Caco-2 (cell line): ENCODE results near the gene CHRM2. TPM values are rescaled to one million over a fixed set of nuclear protein-coding genes. Genes with fewer than 3 reads are reported as not detected.

Experiments used
- BruUV-seq: library from RNA; stranded (reverse); fragments of 400-500 nt; replicated peaks from 2 replicates; lab custom pipeline; 2021; lab: Mats Ljungman, UMichigan
- CTCF ChIA-PET: fragments of 300-600 bp; sonication (Branson Sonifier 250); formaldehyde crosslinking; loops from one replicate; lab custom pipeline; 2022; ENCODE audit warnings: antibody characterized with exemption; lab: Charles Lee
- POLR2A ChIA-PET: fragments of 300-600 bp; sonication (Branson Sonifier 250); formaldehyde crosslinking; loops from one replicate; lab custom pipeline; 2022; ENCODE audit warnings: antibody characterized with exemption; lab: Charles Lee
- DNase-seq, 2 experiments: peaks; one replicate each; pipeline versions ENCODE4 v3.0.0 to v3.0.0-alpha.2; 2020 to 2022
- H3K27me3 ChIP-seq: replicated peaks from 2 replicates; pipeline ENCODE4 v1.6.0; 2011; ENCODE audit warnings: low read length; ENCODE audit not compliant: control insufficient read depth, insufficient read depth
- H3K36me3 ChIP-seq: 2 replicates; pipeline ENCODE4 v1.5.1; 2011; ENCODE audit warnings: low read length; ENCODE audit not compliant: control insufficient read depth, insufficient read depth
- H3K4me1 ChIP-seq: fragments of 250-450 bp; sonication (Bioruptor Pico); 2 replicates; pipeline ENCODE4 v1.5.1; 2020; ENCODE audit warnings: mild to moderate bottlenecking
- H3K4me3 ChIP-seq: 2 replicates; pipeline ENCODE4 v1.5.1; 2011; ENCODE audit warnings: low read depth, mild to moderate bottlenecking, control low read depth, low read length
- H3K9me3 ChIP-seq: fragments of 250-450 bp; sonication (Bioruptor Pico); 2 replicates; pipeline ENCODE4 v1.5.1; 2020; ENCODE audit warnings: mild to moderate bottlenecking, moderate library complexity
- H3K27ac Mint-ChIP-seq: one replicate; pipeline ENCODE4 v1.8.0; 2022; ENCODE audit warnings: mixed read lengths; ENCODE audit not compliant: unreplicated experiment
- H3K27me3 Mint-ChIP-seq: one replicate; pipeline ENCODE4 v1.8.0; 2022; ENCODE audit warnings: mixed read lengths; ENCODE audit not compliant: insufficient read depth, unreplicated experiment
- H3K36me3 Mint-ChIP-seq: one replicate; pipeline ENCODE4 v1.8.0; 2022; ENCODE audit warnings: mild to moderate bottlenecking, mixed read lengths; ENCODE audit not compliant: insufficient read depth, unreplicated experiment
- H3K4me1 Mint-ChIP-seq: one replicate; pipeline ENCODE4 v1.8.0; 2022; ENCODE audit warnings: low read depth, mixed read lengths; ENCODE audit not compliant: unreplicated experiment
- H3K4me3 Mint-ChIP-seq: one replicate; pipeline ENCODE4 v1.8.0; 2022; ENCODE audit warnings: mild to moderate bottlenecking, moderate library complexity, mixed read lengths; ENCODE audit not compliant: unreplicated experiment
- H3K9me3 Mint-ChIP-seq: one replicate; pipeline ENCODE4 v1.8.0; 2022; ENCODE audit warnings: mixed read lengths; ENCODE audit not compliant: unreplicated experiment
- CTCF ChIP-seq, 2 experiments: fragments of 200-600 bp in 1 of 2; IDR thresholded peaks; 1 replicate in 1 of 2; 2 replicates in 1 of 2; pipeline versions ENCODE4 v1.5.1 to v1.8.0; 2011 to 2022; ENCODE audit warnings: antibody characterized with exemption in 1 of 2, control low read depth in 1 of 2, inconsistent platforms in 1 of 2, low read depth in 1 of 2, low read length in 1 of 2, mild to moderate bottlenecking in 1 of 2, moderate library complexity in 1 of 2; ENCODE audit not compliant: insufficient read depth in 1 of 2, severe bottlenecking in 1 of 2, unreplicated experiment in 1 of 2
- intact Hi-C: fragments of 100-400 bp; cut with micrococcal nuclease; formaldehyde crosslinking; loops from one replicate; pipeline ENCODE4 v1.10.0; 2022; ENCODE audit not compliant: unreplicated experiment
- total RNA-seq: library from RNA; stranded (reverse); gene quantifications from 2 replicates; pipeline ENCODE4 v1.2.3, GENCODE V29; 2022

Gene CHRM2
- total RNA-seq, 1 experiment from 2014 or later = not detected

GRCh38 chr7:137001478-137001877 is 133.0 kb downstream of the CHRM2 start:
- BruUV-seq = no TSS peak
- Histone ChIP-seq H3K9me3 (no peaks in the 10 kb centered on the region), H3K4me1 (no peaks in the 10 kb centered on the region), H3K27me3 (no peaks in the 10 kb centered on the region), H3K36me3 (no peaks in the 10 kb centered on the region), H3K4me3 (no peak overlapping the region)
- no peak overlapping the region for H3K4me3 Mint-ChIP-seq
- no peak for TF ChIP-seq CTCF (IDR thresholded peaks at IDR 0.05; ENCODE audit: insufficient read depth in 1 of 2, low read depth in 1 of 2, low read length in 1 of 2, severe bottlenecking in 1 of 2, unreplicated experiment in 1 of 2)
- H3K4me1 Mint-ChIP-seq = no peaks in the 10 kb centered on the region
- no peaks in the 10 kb centered on the region for H3K36me3 Mint-ChIP-seq
- peaks cover 4% of the 10 kb centered on the region for H3K27me3 Mint-ChIP-seq
- ChIA-PET CTCF (no interaction called here), POLR2A (no interaction called here)
- intact Hi-C loops = no loop called here
- no peak overlapping the region for H3K27ac Mint-ChIP-seq
- H3K9me3 Mint-ChIP-seq = no peaks in the 10 kb centered on the region
- DNase-seq = no peak

GRCh38 chr7:137003086-137003485 is 134.6 kb downstream of the CHRM2 start:
- Mint-ChIP-seq H3K27ac (no peak overlapping the region), H3K9me3 (no peaks in the 10 kb centered on the region), H3K27me3 (peaks cover under 1% of the 10 kb centered on the region), H3K36me3 (no peaks in the 10 kb centered on the region), H3K4me3 (no peak overlapping the region), H3K4me1 (no peaks in the 10 kb centered on the region)
- intact Hi-C loops = no loop called here
- no peaks in the 10 kb centered on the region for H3K4me1 ChIP-seq
- BruUV-seq = no TSS peak
- TF ChIP-seq CTCF (IDR thresholded peaks at IDR 0.05; ENCODE audit: insufficient read depth in 1 of 2, low read depth in 1 of 2, low read length in 1 of 2, severe bottlenecking in 1 of 2, unreplicated experiment in 1 of 2) = no peak
- H3K4me3 ChIP-seq = no peak overlapping the region
- H3K27me3 ChIP-seq = no peaks in the 10 kb centered on the region
- no peak for DNase-seq
- POLR2A ChIA-PET = no interaction called here
- CTCF ChIA-PET = no interaction called here
- H3K9me3 ChIP-seq = no peaks in the 10 kb centered on the region
- no peaks in the 10 kb centered on the region for H3K36me3 ChIP-seq

GRCh38 chr7:137003566-137003965 is 135.1 kb downstream of the CHRM2 start:
- intact Hi-C loops = no loop called here
- Histone ChIP-seq H3K4me1 (no peaks in the 10 kb centered on the region), H3K4me3 (no peak overlapping the region), H3K9me3 (no peaks in the 10 kb centered on the region), H3K27me3 (no peaks in the 10 kb centered on the region), H3K36me3 (no peaks in the 10 kb centered on the region)
- Mint-ChIP-seq H3K27me3 (no peaks in the 10 kb centered on the region), H3K36me3 (no peaks in the 10 kb centered on the region), H3K4me1 (no peaks in the 10 kb centered on the region), H3K9me3 (no peaks in the 10 kb centered on the region), H3K27ac (no peak overlapping the region), H3K4me3 (no peak overlapping the region)
- no peak for DNase-seq
- ChIA-PET POLR2A (no interaction called here), CTCF (no interaction called here)
- TF ChIP-seq CTCF (IDR thresholded peaks at IDR 0.05; ENCODE audit: insufficient read depth in 1 of 2, low read depth in 1 of 2, low read length in 1 of 2, severe bottlenecking in 1 of 2, unreplicated experiment in 1 of 2) = no peak
- BruUV-seq = no TSS peak
